Cardiac fibroblast (primary cell): ENCODE data around the gene NPTN.
"Not testable (repeated sequence)": the region's sequence is repeated elsewhere in the genome, so short reads cannot be mapped to it uniquely, and the experiment has no call there.

Experiments
- DNase-seq, 2 donors: peaks; one replicate each; pipeline versions ENCODE4 v3.0.0 to v3.0.0-alpha.2; 2010; ENCODE audit warnings: low read depth in 2 of 2
- H3K4me3 ChIP-seq, 2 donors: replicated peaks in 1 of 2; 1 replicate in 1 of 2; 2 replicates in 1 of 2; pipeline ENCODE4 v1.5.1; 2011; ENCODE audit warnings: low read depth in 2 of 2, low read length in 2 of 2, mild to moderate bottlenecking in 2 of 2, moderate library complexity in 1 of 2
- TF ChIP-seq, protein P1 (sequence below): IDR thresholded peaks from one replicate; pipeline ENCODE4 v1.5.1; 2011; ENCODE audit warnings: low read depth, mild to moderate bottlenecking, low read length, inconsistent platforms

The NPTN gene

DNA sequence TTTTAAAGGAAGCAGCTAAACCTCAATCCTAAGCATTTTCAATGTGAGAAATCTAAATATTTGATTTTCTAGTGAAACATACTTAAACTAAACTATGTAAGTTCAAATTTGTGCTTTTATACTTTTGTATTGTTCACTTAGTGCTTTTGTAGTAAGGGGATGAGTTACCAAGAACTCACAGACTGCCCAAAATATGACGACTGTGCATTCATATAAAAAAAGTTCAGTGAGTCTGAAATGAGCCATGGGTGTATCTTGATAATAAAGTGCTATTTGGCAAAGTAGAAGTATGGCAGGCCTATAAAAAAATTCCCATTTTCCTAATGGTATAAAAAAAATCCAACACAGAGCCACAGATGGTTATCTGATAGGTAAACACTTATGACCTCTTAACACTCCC, 66.2 kb downstream of the NPTN start:
- no peak for DNase-seq
- H3K4me3 ChIP-seq, result no peak overlapping the region
- TF ChIP-seq, protein P1, sequence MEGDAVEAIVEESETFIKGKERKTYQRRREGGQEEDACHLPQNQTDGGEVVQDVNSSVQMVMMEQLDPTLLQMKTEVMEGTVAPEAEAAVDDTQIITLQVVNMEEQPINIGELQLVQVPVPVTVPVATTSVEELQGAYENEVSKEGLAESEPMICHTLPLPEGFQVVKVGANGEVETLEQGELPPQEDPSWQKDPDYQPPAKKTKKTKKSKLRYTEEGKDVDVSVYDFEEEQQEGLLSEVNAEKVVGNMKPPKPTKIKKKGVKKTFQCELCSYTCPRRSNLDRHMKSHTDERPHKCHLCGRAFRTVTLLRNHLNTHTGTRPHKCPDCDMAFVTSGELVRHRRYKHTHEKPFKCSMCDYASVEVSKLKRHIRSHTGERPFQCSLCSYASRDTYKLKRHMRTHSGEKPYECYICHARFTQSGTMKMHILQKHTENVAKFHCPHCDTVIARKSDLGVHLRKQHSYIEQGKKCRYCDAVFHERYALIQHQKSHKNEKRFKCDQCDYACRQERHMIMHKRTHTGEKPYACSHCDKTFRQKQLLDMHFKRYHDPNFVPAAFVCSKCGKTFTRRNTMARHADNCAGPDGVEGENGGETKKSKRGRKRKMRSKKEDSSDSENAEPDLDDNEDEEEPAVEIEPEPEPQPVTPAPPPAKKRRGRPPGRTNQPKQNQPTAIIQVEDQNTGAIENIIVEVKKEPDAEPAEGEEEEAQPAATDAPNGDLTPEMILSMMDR, result no peak

DNA sequence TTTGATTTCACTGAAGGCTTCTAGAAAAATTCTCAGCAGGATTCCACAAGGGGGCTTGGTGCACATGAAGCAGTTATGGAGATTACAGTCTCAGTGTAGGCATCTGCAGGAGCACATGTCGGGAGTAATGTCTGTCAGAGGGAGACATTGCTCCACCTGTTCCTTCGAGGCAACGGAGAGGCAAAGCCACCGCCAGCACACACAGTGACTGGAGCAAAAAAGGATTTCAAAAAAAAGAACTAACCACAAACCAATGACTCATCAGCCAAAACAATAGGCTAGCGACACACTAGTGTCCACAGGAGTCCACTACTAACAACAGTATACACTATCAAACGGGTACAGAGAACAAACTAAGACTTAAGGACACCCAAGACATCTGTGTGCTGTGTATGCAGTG, 68.9 kb downstream of the NPTN start:
- H3K4me3 ChIP-seq, result no peak overlapping the region
- peak; percentile 49 to 80 for DNase-seq
- TF ChIP-seq, protein P1, result peak; percentile 6

DNA sequence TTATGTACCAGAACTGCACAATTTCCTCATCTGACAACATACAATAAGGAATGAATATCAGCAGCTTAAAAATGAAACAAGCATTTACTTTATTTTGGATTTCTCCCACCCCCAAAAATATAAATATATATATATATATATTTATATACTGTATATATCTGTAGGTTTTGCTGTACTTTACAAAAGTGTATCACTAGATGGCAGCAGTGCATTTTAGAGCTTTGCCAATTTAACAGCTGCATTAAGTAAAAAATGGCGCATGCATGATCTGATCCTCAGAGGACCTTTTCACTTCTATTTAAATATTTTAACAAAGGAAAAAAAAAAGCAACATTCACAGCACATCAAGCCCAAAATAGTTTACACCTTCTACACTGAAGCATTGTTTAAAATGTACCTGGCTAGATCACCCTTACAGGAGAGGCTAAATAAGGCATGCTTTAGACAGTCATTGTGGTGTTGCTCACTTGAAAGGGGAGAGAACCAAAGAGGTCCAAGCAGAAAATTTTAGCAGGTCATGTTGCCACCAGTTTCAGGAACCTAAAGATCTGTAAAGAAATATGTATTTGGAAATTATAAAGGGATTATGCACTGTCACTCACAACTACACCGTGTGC, 72.6 kb downstream of the NPTN start:
- peak; percentile 87 to 88 for DNase-seq
- TF ChIP-seq, protein P1, result peak; percentile 49
- H3K4me3 ChIP-seq, result no peak overlapping the region

DNA sequence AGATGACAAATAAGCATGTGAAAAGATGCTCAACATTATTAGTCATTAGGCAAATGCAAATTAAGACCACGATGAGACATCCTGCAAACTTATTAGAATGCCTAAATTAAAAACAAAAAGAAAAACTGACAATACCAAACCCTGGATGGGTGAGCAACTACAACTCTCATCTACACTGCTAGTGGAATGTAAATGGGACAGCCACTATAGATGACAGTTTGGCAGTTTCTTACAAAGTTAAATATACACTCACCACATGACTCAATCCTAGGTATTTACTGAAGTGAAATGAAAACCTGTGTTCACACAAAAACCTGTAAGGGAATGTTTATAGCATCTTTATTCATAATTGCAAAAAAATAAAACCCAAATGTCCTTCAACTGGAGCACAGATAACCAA, 74.7 kb downstream of the NPTN start:
- DNase-seq, result no peak
- TF ChIP-seq, protein P1, result no peak
- no peak overlapping the region for H3K4me3 ChIP-seq

DNA sequence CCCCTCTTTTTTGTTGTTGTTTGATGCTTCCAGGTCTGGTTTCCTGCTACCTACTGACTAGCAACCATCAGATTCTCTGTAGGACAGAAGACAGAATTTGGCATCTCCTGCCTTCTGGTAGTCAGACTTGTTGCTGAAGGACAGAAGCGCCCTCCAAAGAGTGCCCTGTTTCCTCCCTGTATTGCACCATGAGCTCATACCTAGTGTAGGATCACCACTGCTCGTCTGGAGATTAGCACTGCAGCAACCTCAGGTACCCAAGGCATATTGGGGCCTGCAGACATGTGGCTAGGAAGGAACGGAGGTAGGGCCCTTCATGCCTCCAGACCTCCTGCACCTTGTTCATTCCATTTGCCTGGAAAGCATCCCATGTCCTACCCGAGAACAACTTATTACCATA, 78.1 kb downstream of the NPTN start:
- no peak for DNase-seq
- no peak overlapping the region for H3K4me3 ChIP-seq
- TF ChIP-seq, protein P1, result no peak

DNA sequence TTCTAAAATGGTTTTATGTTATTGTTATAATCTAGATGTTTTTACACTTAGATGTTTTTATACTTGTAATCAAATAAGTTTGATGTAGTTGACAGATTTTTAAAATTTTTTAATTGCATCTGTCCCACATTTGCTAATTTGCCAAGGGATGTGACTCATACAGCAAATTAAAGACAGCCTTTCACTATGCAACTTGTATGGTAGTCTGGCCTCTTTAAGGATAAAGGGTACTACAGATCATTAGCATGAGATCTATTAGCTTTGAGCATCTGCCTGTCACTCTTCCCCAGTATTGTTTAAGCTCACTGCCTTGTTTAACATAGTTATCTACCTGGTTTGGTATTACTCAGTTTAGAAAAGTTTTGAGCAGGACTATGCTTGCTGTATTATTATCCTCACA, 83.0 kb downstream of the NPTN start:
- no peak for DNase-seq
- H3K4me3 ChIP-seq, result no peak overlapping the region
- TF ChIP-seq, protein P1, result no peak

DNA sequence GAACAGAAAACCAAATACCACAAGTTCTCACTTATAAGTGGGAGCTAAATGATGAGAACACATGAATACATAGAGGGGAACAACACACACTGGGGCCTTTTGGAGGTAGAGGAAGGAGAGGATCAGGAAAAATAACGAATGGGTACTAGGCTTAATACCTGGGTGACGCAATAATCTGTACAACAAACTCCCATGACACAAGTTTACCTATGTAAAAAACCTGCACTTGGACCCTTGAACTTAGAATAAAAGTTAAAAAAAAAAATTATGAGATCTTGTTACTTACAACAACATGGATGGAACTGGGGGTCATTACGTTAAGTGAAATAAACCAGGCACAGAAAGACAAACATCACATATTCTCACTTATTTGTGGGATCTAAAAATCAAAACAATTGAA, 84.3 kb downstream of the NPTN start:
- not testable (repeated sequence) for DNase-seq, H3K4me3 ChIP-seq
